Measurements from ENCODE around the gene CBLIF.
"Not testable (repeated sequence)": the region's sequence is repeated elsewhere in the genome, so short reads cannot be mapped to it uniquely, and the experiment has no call there.

Gene CBLIF

DNA sequence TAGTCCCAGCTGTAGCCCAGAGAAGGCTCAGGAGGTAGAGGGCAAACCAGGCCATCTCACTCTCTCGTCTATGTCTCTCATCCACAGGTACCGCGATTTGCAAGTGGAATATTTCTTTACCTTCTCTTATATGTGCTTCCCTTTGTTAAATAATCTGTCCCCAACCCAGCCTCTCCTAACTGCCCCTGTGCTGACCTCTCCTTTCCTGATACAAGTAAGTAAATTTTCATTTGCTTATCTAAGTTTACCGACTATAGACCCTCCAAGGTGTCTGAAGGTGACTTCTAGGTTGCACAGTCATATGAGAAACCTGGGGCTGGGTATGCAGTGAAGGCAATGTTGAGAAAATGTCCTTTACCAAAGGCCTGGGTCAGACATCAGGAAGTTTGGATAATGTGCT lies at the start of gene CBLIF:
Gene CBLIF (minus strand): TSS at position 101 of the 400 bp plus-strand sequence. CDS start 46 bp downstream, at position 55.
- no peak for DNase-seq

DNA sequence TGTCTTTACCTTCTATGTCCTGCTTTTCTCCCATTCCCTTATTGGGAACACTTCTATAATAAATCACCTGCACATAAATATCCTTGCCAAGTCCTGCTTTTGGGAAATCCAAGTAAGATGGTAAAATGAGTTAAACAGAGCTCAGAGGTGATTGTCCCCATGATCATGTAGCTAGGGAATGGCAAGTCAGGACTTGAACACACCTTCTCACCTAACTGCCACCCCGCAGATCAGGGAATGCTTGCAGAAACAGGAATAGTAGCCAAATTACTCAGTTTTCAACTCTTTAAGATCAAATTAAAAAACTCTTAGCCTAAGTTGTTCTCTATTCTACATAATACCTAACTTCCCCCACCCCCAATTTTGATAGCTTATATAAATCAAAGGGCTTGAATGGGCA lies 49.3 kb upstream of the CBLIF start:
- no peak for DNase-seq

DNA sequence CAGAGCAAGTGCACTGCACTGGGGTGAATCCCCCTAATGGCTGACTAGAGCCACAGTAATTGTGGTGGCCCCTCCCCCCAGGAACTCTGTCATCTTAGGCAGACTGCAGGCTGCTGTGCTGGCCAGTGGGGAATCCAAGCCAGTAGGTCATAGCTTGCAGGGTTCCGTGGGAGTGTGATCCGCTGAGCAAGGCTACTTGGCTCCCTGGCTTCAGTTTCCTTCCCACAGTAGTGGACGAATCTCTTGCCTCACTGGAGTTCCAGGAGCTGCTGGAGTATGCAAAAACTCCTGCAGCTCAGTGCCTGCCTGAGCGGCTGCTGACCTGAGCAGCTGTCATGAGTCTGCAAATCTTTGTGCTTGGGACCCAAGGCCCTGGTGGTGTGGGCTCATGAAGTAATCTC lies 46.5 kb upstream of the CBLIF start:
- DNase-seq, result no peak

DNA sequence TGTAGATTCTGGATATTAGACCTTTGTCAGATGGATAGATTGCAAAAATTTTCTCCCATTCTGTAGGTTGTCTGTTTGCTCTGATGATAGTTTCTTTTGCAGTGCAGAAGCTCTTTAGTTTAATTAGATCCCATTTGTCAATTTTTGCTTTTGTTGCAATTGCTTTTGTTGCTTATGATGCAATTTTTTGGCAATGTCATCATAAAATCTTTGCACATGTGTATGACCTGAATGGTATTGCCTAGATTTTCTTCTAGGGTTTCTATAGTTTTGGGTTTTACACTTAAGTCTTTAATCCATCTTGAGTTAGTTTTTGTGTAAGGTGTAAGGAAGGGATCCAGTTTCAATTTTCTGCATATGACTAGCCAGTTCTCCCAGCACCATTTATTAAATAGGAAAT lies 41.9 kb upstream of the CBLIF start:
- not testable (repeated sequence) for DNase-seq

DNA sequence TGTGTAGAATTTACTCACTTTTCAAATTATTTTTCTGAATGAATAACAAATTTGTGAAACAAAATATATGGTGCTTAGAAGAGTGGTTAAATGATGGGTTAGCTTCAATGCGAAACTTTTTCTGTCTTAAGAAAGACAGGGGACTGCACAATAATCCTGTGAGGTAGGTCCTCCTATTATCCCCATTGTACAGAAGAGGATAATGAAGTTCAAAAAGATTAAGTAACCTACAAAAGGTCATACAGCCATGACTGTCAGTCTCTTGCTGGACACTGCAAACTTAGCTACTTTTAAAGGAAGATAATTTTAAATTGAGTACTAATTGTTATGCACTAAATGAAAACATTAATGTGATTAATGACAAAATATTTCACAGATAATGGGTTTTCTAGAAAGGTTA lies 38.3 kb upstream of the CBLIF start:
- DNase-seq, result no peak

DNA sequence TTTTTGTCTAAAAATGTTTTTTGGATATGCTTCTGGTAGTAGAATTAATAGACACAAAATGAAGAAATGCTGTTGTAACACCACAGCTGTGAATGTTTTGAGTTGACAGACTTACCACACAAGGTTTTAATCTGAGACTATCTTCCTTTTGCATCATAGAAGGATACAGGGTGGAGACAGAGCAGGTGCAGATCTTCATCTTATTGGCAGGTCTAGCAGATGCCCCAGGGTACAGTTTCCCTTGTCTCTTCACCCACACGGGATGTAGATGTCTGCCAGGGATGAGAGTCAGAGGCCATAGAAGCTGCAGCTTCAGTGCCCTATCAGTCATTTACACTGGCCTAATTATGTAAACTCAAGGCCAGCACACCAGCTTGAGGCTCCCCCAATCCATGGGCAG lies 34.3 kb upstream of the CBLIF start:
- DNase-seq, result no peak

DNA sequence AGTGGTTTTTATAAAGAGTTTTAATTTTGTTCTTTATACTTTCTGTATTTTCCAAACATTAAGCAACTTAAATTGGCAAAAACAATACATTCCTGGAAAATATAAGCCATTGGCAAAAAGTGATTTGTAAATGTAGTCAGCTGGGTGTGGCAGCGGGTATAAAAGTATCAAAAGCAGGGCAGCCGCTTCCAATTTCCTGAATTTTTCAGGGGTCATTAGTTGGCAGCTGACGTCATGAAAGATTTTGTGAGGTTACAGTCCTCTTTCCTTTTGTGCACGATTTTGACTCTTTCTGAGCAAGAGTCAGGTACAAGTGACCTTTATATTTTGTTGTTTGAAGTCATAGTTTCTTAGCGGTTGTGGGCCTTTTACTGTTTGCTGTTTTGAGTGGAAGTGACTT lies 33.3 kb upstream of the CBLIF start, which contains the start of gene OOSP3:
Gene OOSP3 (plus strand): TSS at position 208 of the 400 bp plus-strand sequence. CDS start 27 bp downstream, at position 235.
- DNase-seq, result no peak

DNA sequence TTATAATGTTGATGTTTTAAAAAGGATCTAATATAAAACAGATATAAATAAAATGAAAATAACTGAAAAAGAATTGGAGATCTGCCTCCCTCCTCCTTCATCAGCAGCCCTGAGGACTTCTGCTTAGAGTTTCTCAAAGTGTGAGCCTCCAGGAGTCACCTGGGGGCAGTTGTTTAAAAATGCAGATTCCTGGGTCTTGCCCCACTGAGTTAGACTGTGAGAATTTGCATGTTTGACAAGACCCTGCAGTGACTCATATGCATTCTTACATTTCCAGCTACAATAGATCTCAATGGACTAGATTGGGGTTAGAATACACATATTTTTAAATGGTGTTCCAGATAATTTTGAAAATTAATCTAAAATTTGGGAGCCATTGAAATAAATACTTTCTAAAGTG lies 32.5 kb upstream of the CBLIF start:
- no peak for DNase-seq

GRCh38 chr11:59877325-59877724 lies 32.0 kb upstream of the CBLIF start:
- no peak for DNase-seq

DNA sequence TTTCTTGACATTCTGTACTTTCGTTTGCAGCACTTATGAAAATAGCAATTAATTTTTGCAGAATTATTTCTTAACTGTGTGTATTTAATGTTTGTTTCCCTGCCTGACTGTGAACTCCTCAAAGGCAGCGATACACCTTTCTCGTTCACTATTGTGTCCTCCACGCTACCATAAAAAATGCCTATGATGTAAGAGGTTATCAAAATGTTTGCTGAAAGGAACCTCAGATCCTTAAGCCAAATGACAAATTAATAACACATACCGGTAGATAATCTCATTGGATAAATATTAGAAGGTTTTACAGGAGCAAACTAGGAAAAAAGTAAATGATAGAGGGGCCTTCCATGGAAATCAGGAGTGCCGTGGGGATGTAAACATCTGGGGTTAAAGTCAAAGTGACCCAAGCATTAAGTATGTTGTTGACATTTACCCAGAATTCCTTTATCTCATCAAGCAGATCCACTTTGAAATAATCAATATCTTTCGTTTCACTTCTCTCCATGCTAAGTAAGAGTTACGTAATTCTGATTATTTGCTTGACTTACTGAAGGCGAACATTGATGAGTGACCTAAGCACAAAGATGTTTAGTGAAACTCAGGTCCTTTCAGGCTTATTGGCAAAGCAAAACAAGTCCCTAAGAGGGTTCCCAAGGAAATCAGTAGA lies 30.7 kb upstream of the CBLIF start:
- no peak for DNase-seq

GRCh38 chr11:59872076-59872475 lies 26.8 kb upstream of the CBLIF start:
- DNase-seq, result no peak

GRCh38 chr11:59867946-59868345 lies 22.6 kb upstream of the CBLIF start:
- no peak for DNase-seq

- no peak for DNase-seq
Measured at GRCh38 chr11:59866836-59867235, 21.5 kb upstream of the CBLIF start.

DNA sequence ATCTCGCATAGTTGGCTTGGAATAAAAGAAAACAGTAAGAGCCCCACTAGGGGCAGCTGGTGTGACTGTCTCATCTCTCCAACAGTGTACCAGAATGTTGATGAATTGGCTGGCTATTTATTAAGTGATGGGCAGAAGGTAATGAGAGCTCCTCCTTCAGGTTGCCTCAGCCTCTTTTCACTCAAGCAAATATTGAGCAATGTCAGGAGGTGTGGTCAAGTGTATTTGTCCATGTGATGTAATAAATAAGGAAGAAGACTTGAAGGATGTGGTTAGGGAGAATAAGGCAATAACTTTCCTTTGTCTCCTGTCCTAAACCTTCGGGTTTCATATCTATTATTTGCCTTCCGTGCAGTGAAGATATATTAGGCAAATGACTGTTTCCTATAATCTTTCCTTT lies 21.1 kb upstream of the CBLIF start, which contains the start of gene TCN1:
Gene TCN1 (minus strand): TSS at position 91 of the 400 bp plus-strand sequence. CDS start 17 bp downstream, at position 74.
- peak; percentile 32 to 52 for DNase-seq

DNA sequence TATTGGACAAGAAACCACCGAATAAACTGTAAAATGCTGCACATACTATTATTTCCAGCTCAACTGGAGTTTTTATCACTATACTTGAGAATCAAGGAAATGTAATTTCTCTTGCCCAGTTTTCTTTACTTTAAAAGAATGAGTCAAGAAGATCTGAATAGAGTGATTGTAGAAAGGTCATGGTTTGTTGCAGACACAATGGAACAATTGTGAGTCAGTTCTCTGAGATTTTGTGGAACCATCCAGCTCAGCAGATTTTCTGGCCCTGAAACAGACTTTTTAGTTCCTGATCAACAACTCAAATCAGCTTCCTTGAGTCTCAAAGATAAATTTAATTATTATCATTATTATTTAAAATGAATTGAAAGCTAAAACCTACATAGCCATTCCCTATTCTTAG lies 19.7 kb upstream of the CBLIF start:
- DNase-seq, result no peak

GRCh38 chr11:59862252-59862651 lies 17.0 kb upstream of the CBLIF start:
- DNase-seq, result no peak

- DNase-seq, result peak; percentile 20 to 34
Measured at GRCh38 chr11:59859673-59860072, 14.4 kb upstream of the CBLIF start.

DNA sequence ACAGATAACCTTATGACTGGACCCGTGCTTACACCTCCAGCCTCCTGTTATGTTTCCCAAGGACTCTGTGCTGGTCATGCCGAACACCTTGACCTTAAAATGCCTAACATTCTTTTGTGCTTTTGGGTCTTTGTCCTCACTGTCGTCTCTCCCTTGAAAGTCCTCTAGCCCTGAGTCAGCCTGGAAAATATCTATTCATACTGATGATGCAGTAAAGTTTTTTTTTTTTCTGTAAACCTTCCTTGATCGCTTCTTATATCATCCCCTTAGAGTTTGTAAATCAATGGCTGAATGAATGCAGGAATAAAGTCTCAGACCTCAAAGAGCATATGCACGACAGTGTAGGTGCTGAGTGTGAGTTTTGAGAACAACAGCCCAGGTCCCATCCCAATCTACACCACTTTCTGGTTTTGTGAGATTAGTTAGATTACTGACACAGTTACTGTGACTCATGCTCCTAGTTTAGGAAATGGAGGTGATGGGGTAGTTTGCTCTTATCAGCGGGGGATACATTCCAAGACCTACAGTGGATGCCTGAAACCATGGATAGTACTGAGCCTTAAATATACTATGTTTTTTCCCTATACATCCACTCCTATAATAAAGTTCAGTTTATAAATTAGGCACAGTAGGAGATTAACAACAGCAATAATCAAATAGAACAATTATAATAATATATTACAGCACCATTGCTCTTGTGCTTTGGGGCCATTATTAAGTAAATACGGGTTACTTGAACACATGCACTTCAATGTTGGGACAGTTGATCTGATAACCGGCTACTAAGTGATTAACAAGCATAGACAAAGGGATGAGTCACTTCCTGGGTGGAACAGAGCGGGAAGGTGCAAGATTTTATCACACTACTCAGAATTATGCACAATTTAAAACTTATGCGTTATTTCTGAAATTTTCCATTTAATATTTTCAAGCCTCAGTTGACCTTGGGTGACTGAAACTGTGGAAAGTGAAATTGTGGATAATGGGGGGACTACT lies 12.4 kb upstream of the CBLIF start:
- DNase-seq, result peak; percentile 2 to 10

DNA sequence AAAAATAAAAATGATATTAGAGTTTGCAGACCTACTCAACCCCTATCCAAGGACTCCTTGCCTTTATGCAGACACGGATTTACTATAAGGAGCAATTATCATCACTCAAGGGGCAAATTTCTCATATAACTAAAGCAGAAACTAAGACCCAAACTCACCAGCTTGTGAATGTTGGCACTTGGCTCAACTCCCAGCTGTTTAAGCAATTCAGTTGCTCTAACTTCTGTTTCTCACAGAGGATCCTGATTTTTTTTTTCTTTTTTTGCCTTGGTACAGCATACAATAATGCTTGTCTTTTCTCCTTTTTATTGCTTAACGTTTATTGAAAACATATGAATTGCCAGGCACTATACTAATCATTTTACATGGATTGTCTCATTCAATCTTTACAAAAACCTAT lies 9.6 kb upstream of the CBLIF start:
- peak in 1 of 2 experiments; percentile 1 for DNase-seq

- DNase-seq, result not testable (repeated sequence)
Measured at GRCh38 chr11:59851416-59851815, 6.1 kb upstream of the CBLIF start.

DNA sequence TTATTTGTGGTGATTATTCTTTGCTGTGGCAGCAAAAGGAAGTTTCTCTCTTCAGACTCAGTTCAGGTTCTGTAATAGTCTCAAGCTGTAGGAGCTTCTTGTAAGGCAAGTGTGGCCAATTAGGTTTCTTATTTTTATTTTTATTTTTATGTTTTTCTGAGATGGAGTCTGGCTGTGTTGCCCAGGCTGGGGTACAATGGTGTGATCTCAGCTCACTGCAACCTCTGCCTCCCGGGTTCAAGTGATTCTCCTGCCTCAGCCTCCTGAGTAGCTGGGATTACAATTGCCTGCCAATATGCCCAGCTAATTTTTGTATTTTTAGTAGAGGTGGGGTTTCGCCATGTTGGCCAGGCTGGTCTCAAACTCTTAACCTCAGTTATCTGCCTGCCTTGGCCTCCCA lies 4.3 kb upstream of the CBLIF start:
- not testable (repeated sequence) for DNase-seq

DNA sequence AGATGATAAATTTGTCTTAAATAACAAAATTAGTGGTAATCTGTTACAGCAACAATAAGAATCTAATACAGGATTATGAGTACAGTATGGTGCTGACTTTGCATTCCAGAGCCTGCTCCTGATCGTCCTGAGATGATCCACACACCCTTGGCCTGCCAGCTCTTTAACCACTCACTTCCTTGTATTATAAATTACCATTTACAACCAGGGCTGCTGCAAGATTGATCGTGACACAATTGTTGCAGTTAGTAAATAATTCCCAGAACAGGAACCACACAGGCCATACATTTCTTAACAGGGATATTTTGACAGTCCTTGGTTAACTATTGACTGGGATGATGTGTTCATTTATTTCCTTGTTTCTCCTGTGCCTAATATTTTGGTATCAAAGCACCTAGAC lies 3.8 kb upstream of the CBLIF start:
- DNase-seq, result no peak

DNA sequence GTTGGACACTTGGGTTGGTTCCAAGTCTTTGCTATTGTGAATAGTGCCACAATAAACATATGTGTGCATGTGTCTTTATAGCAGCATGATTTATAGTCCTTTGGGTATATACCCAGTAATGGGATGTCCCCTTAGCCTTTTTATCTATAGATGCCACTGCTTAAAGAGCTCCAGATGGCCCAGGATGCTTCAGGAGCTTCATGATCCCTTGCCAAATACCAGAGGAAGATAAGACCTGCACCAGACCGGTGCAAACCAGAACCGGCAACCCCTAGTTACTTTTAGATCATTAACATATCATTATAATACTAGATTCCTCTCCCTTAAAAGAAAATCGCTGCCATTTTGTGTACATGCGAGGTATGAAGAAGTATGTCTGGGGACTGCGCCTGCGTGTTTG lies 3.1 kb upstream of the CBLIF start:
- not testable (repeated sequence) for DNase-seq

GRCh38 chr11:59847626-59848025 lies 2.3 kb upstream of the CBLIF start:
- DNase-seq, result no peak

Data from Kasumi-1 (cell line).